Thoracic aorta (tissue), 2 donors: Measurements from ENCODE around the gene OXER1. TPM values are rescaled to one million over a fixed set of nuclear protein-coding genes. Genes with fewer than 3 reads are reported as not detected.
A peak's percentile ranks its signal among the peaks of the same experiment; 100 is the strongest.

Experiments
- ATAC-seq: fragments of 150-250 bp; one replicate; pipeline ENCODE4 v1.8.0; 2017; ENCODE audit warnings: low read depth; ENCODE audit not compliant: insufficient number of reproducible peaks, low FRiP score
- DNase-seq: peaks from one replicate; pipeline ENCODE4 v3.0.0-alpha.2; 2020; ENCODE audit warnings: low spot score
- H3K27ac ChIP-seq, 2 donors: fragments of 200-600 bp; sonication (generic); 1 replicate in 1 of 2; 2 replicates in 1 of 2; pipeline ENCODE4 v1.5.1; 2016; ENCODE audit warnings: mild to moderate bottlenecking in 2 of 2, moderate library complexity in 2 of 2
- H3K27me3 ChIP-seq: fragments of 200-600 bp; sonication (generic); replicated peaks from 2 replicates; pipeline ENCODE4 v1.6.0; 2016; ENCODE audit warnings: mild to moderate bottlenecking; ENCODE audit not compliant: insufficient read depth
- H3K36me3 ChIP-seq: fragments of 200-600 bp; sonication (generic); one replicate; pipeline ENCODE4 v1.5.1; 2016
- H3K4me1 ChIP-seq, 2 donors: fragments of 200-600 bp; sonication (generic); 1 replicate in 1 of 2; 2 replicates in 1 of 2; pipeline versions ENCODE4 v1.5.1 to v1.6.0; 2016; ENCODE audit warnings: low read depth in 2 of 2, mild to moderate bottlenecking in 1 of 2; ENCODE audit not compliant: control insufficient read depth in 1 of 2
- H3K4me3 ChIP-seq: fragments of 200-600 bp; sonication (generic); 2 replicates; pipeline ENCODE4 v1.5.1; 2016; ENCODE audit warnings: mild to moderate bottlenecking
- H3K9me3 ChIP-seq: fragments of 200-600 bp; sonication (generic); 2 replicates; pipeline ENCODE4 v1.5.1; 2016
- total RNA-seq, 2 donors: library from RNA; depleted of rRNA; stranded (reverse); fragments of >200 nt; gene quantifications; one replicate each; pipeline versions ENCODE4 v1.1.0 to v1.2.3, GENCODE V29; 2016
- TF ChIP-seq, protein P1 (sequence below): fragments of 200-600 bp; sonication (generic); IDR thresholded peaks from one replicate; pipeline ENCODE4 v1.5.1; 2019; ENCODE audit warnings: antibody characterized with exemption

Gene OXER1
- 1 to 10 TPM; 4.6 to 5.8 TPM for total RNA-seq

DNA sequence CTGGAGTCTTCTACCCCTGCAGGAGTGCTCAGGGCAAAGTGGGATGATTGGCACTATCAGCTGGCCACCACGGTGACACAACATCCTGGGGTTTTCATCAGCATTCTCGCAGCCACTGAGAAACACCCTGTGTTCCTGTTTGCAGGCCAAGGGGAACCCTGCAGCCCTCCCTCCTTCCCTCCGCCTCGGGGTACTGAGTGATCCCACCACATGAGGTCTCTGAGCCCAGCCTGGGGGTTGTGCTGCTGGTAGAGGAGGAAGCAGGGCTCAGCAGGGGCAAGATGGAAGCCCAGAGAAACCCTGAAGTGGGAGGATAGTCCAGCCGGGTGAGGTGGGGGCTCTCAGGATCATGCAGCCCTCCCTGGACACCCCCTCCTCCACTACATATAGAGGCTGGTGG lies at the start of gene OXER1:
Gene OXER1 (minus strand): TSS at position 40 of the 400 bp plus-strand sequence. CDS start 73 bp downstream, outside the sequence.
- no peak for ATAC-seq
- Histone ChIP-seq H3K4me1 (no peaks in the 10 kb centered on the region), H3K4me3 (no peak within 1 kb of the TSS), H3K27ac (no peak within 1 kb of the TSS), H3K36me3 (no peaks in the 10 kb centered on the region), H3K9me3 (no peaks in the 10 kb centered on the region), H3K27me3 (no peaks in the 10 kb centered on the region)
- DNase-seq = no peak
- TF ChIP-seq, protein P1, sequence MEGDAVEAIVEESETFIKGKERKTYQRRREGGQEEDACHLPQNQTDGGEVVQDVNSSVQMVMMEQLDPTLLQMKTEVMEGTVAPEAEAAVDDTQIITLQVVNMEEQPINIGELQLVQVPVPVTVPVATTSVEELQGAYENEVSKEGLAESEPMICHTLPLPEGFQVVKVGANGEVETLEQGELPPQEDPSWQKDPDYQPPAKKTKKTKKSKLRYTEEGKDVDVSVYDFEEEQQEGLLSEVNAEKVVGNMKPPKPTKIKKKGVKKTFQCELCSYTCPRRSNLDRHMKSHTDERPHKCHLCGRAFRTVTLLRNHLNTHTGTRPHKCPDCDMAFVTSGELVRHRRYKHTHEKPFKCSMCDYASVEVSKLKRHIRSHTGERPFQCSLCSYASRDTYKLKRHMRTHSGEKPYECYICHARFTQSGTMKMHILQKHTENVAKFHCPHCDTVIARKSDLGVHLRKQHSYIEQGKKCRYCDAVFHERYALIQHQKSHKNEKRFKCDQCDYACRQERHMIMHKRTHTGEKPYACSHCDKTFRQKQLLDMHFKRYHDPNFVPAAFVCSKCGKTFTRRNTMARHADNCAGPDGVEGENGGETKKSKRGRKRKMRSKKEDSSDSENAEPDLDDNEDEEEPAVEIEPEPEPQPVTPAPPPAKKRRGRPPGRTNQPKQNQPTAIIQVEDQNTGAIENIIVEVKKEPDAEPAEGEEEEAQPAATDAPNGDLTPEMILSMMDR = no peak

DNA sequence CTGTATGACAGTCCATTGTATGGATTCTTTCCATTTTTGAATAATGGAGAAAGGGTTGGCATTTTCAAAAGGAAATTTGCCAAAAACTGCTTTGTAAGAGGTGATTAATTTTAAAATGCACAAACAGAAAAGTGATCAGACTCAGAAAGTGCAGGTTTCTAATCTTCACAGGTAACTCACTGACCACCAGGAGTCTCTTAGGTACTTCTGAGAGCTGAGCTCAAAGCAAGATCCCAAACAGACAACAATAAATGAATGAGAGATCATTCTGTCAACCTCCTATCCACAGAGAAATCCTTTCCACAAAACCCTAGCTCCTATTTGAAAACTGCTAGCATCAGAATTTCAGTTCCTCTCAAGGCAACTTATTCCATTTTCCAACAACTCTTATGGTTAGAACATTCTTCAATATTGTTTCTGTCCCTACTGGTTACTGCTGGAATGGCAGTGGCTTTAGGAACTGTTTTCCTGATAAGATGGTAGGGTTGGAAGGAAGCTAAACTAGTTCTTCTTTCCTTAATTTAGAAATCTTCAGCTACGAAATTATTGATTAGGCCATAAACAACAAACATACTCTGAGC lies 49.1 kb upstream of the OXER1 start:
- Histone ChIP-seq H3K27ac (peak overlapping the region in 1 of 2 donors; percentile 2), H3K4me3 (no peak overlapping the region), H3K9me3 (no peaks in the 10 kb centered on the region), H3K4me1 (peaks cover 6 to 13% of the 10 kb centered on the region in 2 donors), H3K27me3 (no peaks in the 10 kb centered on the region), H3K36me3 (no peaks in the 10 kb centered on the region)
- TF ChIP-seq, protein P1 = peak; percentile 56
- ATAC-seq = no peak
- no peak for DNase-seq

DNA sequence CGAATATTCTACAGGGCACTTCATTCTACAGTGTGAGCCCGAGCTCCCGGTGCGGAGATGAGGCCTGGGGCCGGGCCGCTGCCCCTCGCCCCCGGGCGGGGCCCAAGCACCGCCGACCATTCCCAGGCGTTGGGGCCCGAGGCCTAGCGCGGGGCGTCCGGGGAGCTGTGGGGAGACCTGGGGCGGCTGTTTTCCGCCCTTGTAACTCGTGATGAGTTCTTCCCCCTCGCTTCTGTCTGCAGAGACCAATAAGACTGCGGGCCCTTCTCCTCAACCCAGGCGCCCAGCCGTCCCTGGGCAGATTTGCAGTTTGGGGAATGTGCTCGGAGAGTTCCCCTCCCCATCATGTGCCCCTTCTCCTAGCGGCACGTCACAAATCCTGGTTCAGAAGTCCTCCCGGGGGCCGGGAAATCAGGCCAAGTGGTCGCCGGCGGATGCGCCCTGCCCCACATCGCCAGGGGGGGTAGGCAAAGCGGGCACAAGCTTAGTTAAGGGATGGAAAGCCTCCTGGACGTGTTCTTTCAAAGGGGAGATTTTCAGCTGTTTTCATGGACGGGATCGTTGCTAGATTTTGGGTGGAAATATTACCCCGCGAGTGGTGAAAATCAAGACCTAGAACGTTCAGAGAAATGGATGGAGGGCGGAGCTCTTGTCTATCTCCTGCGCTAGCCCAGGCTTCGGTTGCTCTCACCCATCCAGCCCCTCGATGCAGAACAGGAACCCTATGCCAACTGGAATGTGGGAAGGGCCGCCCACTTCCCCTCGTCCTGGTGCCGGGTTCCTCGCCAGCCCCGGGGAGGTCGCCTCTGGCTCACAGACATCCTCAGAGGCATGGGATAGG lies 47.3 kb upstream of the OXER1 start:
- peaks cover 6 to 13% of the 10 kb centered on the region in 2 donors for H3K4me1 ChIP-seq
- H3K27ac ChIP-seq = peak overlapping the region; percentile 99
- DNase-seq (no peak), ATAC-seq (peak; percentile 35)
- no peaks in the 10 kb centered on the region for H3K27me3 ChIP-seq
- peak overlapping the region; percentile 81 for H3K4me3 ChIP-seq
- H3K36me3 ChIP-seq = no peaks in the 10 kb centered on the region
- no peaks in the 10 kb centered on the region for H3K9me3 ChIP-seq
- TF ChIP-seq, protein P1 = no peak

- DNase-seq (peak; percentile 82), ATAC-seq (peak; percentile 90)
- TF ChIP-seq, protein P1 = no peak
- no peaks in the 10 kb centered on the region for H3K9me3 ChIP-seq
- H3K27ac ChIP-seq = peak overlapping the region; percentile 99
- no peaks in the 10 kb centered on the region for H3K36me3 ChIP-seq
- H3K4me3 ChIP-seq = peak overlapping the region; percentile 81
- no peaks in the 10 kb centered on the region for H3K27me3 ChIP-seq
- H3K4me1 ChIP-seq = peaks cover 6 to 13% of the 10 kb centered on the region in 2 donors
Observed at GRCh38 chr2:42810121-42810970, 46.4 kb upstream of the OXER1 start.

DNA sequence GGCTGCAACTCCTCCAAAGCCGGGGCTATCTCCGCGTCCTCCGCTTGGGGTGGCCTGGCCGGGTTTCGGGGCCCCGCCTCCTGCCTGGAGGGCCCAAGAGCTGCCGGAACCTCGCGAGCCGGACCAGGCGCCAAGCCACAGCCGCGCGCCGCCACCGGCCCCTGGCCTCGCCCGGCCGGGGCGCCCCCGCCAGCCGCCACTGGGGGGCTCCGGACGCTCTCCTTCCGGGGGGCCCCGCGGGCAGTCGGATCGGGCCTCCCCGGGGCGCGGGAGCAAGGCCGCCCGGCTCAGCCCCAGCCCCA lies 45.8 kb upstream of the OXER1 start:
- TF ChIP-seq, protein P1 = peak; percentile 43
- peak; percentile 38 for DNase-seq
- H3K36me3 ChIP-seq = no peaks in the 10 kb centered on the region
- H3K27me3 ChIP-seq = no peaks in the 10 kb centered on the region
- ATAC-seq = peak; percentile 37
- H3K4me3 ChIP-seq = peak overlapping the region; percentile 81
- no peaks in the 10 kb centered on the region for H3K9me3 ChIP-seq
- peak overlapping the region; percentile 99 for H3K27ac ChIP-seq
- peaks cover 6 to 13% of the 10 kb centered on the region in 2 donors for H3K4me1 ChIP-seq
